GM23248 (cell line): Measurements from ENCODE around the gene ZBED2. TPM values are rescaled to one million over a fixed set of nuclear protein-coding genes. Genes with fewer than 3 reads are reported as not detected.

ENCODE experiments used
- DNase-seq: peaks from one replicate; pipeline ENCODE4 v3.0.0-alpha.2; 2015
- H2AFZ ChIP-seq: fragments of 200-600 bp; sonication (generic); 2 replicates; pipeline ENCODE4 v1.6.1; 2016; ENCODE audit warnings: antibody characterized with exemption
- H3F3A ChIP-seq: fragments of 200-600 bp; sonication (generic); 2 replicates; pipeline ENCODE4 v1.6.1; 2016; ENCODE audit warnings: mild to moderate bottlenecking, antibody characterized with exemption, mixed run types; ENCODE audit not compliant: insufficient read depth
- H3K27ac ChIP-seq: fragments of 200-600 bp; sonication (generic); 2 replicates; pipeline ENCODE4 v1.5.1; 2016; ENCODE audit warnings: mild to moderate bottlenecking
- H3K27me3 ChIP-seq: fragments of 200-600 bp; sonication (generic); replicated peaks from 2 replicates; pipeline ENCODE4 v1.6.1; 2016; ENCODE audit warnings: mild to moderate bottlenecking; ENCODE audit not compliant: insufficient read depth
- H3K36me3 ChIP-seq: fragments of 200-600 bp; sonication (generic); 2 replicates; pipeline ENCODE4 v1.6.1; 2016; ENCODE audit warnings: low read depth, mild to moderate bottlenecking
- H3K4me1 ChIP-seq: fragments of 200-600 bp; sonication (generic); 2 replicates; pipeline ENCODE4 v1.6.1; 2016; ENCODE audit warnings: mild to moderate bottlenecking; ENCODE audit not compliant: insufficient read depth
- H3K4me2 ChIP-seq: fragments of 200-600 bp; sonication (generic); one replicate; pipeline ENCODE4 v1.6.1; 2016; ENCODE audit warnings: mild to moderate bottlenecking; ENCODE audit not compliant: unreplicated experiment
- H3K4me3 ChIP-seq: fragments of 200-600 bp; sonication (generic); 2 replicates; pipeline ENCODE4 v1.5.1; 2016; ENCODE audit warnings: mild to moderate bottlenecking
- H3K79me2 ChIP-seq: fragments of 200-600 bp; sonication (generic); 2 replicates; pipeline ENCODE4 v1.6.1; 2016; ENCODE audit warnings: mild to moderate bottlenecking; ENCODE audit not compliant: insufficient read depth
- H3K9ac ChIP-seq: fragments of 200-600 bp; sonication (generic); 2 replicates; pipeline ENCODE4 v1.6.1; 2016; ENCODE audit warnings: mild to moderate bottlenecking
- H3K9me2 ChIP-seq: fragments of 200-600 bp; sonication (generic); 2 replicates; pipeline ENCODE4 v1.6.1; 2016; ENCODE audit warnings: mixed run types, mild to moderate bottlenecking, moderate library complexity; ENCODE audit not compliant: insufficient read depth
- H3K9me3 ChIP-seq: fragments of 200-600 bp; sonication (generic); one replicate; pipeline ENCODE4 v1.6.1; 2017; ENCODE audit warnings: low read depth
- H4K20me1 ChIP-seq: fragments of 200-600 bp; sonication (generic); 2 replicates; pipeline ENCODE4 v1.6.0; 2016; ENCODE audit not compliant: insufficient read depth
- EZH2 ChIP-seq: fragments of 200-600 bp; sonication (generic); IDR thresholded peaks from 2 replicates; pipeline ENCODE4 v1.6.1; 2018; ENCODE audit warnings: antibody characterized with exemption, mild to moderate bottlenecking; ENCODE audit not compliant: insufficient read depth, poor library complexity, severe bottlenecking
- EZH2phosphoT487 ChIP-seq: fragments of 200-600 bp; sonication (generic); IDR thresholded peaks from 2 replicates; pipeline ENCODE4 v1.6.1; 2018; ENCODE audit warnings: antibody characterized with exemption, moderate library complexity, mild to moderate bottlenecking, low read depth; ENCODE audit not compliant: insufficient read depth
- WGBS, 2 experiments: methylation state at CpG; one replicate each; pipeline ENCODE4 v1.1.6; 2015 to 2017; ENCODE audit warnings: low lambda C conversion rate in 2 of 2, low coverage in 1 of 2; ENCODE audit errors: missing lambda C conversion rate in 2 of 2; 5-methylcytosine and 5-hydroxymethylcytosine counted together
- in situ Hi-C: fragments of 300-500 bp; cut with MboI; formaldehyde crosslinking; loops from 2 replicates; pipeline ENCODE4 v1.15.0; 2020
- polyA plus RNA-seq: library from polyadenylated mRNA; unstranded; fragments of >200 nt; fragmentation: Nextera tagmentation; extraction: Ambion mirVana; gene quantifications from 2 replicates; pipeline ENCODE4 v1.2.1, GENCODE V29; 2016
- total RNA-seq: library from RNA; depleted of rRNA; stranded (reverse); fragments of >200 nt; shearing (Covaris generic); gene quantifications from 2 replicates; pipeline ENCODE4 v1.2.3, GENCODE V29; 2014; rRNA removed

Gene ZBED2
- total and polyA plus RNA-seq, 2 experiments from 2014 or later = not detected

- Histone ChIP-seq H3K9me2 (no peaks in the 10 kb centered on the region), H3K4me3 (no peak overlapping the region), H3K79me2 (no peaks in the 10 kb centered on the region), H3K27ac (no peak overlapping the region), H4K20me1 (no peaks in the 10 kb centered on the region), H3K4me1 (peaks cover 5% of the 10 kb centered on the region; the same call in 1 of the 2 replicates), H3K4me2 (no peak overlapping the region), H3K27me3 (no peaks in the 10 kb centered on the region), H3F3A (no peaks in the 10 kb centered on the region), H3K36me3 (no peaks in the 10 kb centered on the region), H2AFZ (no peak overlapping the region), H3K9me3 (no peaks in the 10 kb centered on the region), H3K9ac (no peak overlapping the region)
- TF ChIP-seq EZH2 = no peak
- TF ChIP-seq EZH2phosphoT487 = no peak
- WGBS, 2 experiments = 55 to 62% methylated on average over 2 of the region's 2 CpGs
- in situ Hi-C loops = loop anchor here (25.0 kb wide), 1 partner anchor 458 kb away; no protein-coding TSS in a partner anchor
- DNase-seq = no peak
Observed at GRCh38 chr3:111545349-111545748, 49.8 kb downstream of the ZBED2 start.

Other genes with a start within 250 kb of the ZBED2 start
- gene CD96, start 53.1 kb downstream of the ZBED2 start, total RNA-seq = not detected in 2 replicates
- not detected in 2 replicates for gene CD96, start 53.1 kb downstream of the ZBED2 start, polyA plus RNA-seq
- gene PLCXD2, start 79.3 kb upstream of the ZBED2 start, total RNA-seq = 0.38 and 0.54 TPM in 2 replicates
- 0.11 TPM in 1 of 2 replicates, not detected in the other for gene PLCXD2, start 79.3 kb upstream of the ZBED2 start, polyA plus RNA-seq